GM12864 (cell line): Measurements from ENCODE around the gene FXYD2.

ENCODE experiments used
- DNase-seq: peaks from one replicate; pipeline ENCODE4 v3.0.0-alpha.2; 2011; ENCODE audit warnings: low read depth
- H3K4me3 ChIP-seq: 2 replicates; pipeline ENCODE4 v1.5.1; 2011; ENCODE audit warnings: mild to moderate bottlenecking, low read depth, low read length, control low read depth
- TF ChIP-seq, protein P1 (sequence below): IDR thresholded peaks from 2 replicates; pipeline ENCODE4 v1.5.1; 2011; ENCODE audit warnings: low read depth, mild to moderate bottlenecking, moderate library complexity, low read length, control low read depth, inconsistent platforms; ENCODE audit errors: missing control alignments

The FXYD2 gene

DNA sequence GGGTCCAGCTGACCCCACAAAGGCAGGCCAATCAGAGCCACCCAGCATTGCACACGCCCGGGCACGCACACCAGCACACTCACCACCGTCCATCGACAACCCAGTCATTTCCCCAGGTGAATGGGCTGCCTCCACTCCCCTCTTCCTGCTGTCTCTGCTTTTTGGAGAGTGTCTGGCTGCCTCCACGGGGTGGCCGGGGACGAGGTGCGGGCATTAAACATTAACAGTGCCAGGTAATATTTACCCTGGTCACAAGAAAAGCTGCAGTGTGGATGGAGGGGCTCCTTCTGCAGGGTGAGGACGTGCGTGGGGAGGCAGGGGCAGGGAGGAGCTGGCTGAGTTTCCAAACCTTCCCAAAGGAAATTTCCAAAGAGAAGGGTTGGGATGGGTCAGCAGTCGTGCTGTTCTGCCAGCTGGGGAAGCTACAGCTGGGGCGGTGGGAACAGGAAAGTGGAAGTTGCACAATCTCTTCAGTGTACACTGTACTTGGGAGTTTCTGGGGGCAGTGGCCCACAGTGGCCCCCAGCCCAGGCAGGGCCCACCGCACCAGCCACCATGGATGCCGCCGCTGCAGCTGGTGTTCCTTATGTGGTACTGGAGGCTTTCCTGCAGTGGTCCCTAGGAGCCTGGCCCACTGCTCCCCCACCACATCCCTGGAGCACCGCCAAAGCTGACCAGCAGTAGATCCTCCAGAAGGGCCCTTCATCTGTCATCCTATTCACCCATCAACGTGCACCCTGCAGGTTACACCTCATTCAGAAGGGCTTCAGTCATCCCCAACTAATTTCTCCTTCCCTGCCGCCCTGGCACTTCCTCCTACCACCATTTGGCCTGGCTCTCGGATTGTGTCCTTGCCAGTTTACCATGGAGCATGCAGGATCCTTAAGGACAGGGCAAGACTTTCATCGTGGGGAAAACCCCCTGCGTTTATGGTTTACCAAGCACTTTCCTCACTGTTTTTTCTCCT, at the start of gene FXYD2:
TSS of gene FXYD2 (minus strand) at position 174 of the 967 bp plus-strand sequence. CDS start at position 108, 66 bp downstream.
- H3K4me3 ChIP-seq, result no peak within 1 kb of the TSS
- no peak for DNase-seq

DNA sequence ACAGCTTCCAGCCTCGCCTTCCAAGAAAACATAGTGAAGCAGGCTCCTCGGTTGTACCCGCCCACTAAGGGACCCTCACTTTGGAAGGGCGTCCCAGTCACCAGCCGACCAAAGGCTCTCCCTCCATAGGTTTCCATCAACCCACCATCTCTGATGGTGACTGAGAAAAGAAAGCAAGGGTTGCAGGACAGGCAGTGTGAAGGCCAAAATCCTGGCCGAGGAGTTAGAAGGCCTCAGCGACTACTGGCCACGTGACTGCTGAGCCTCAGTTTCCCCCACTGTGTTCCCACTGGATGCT, 49.2 kb upstream of the FXYD2 start:
- DNase-seq, result no peak
- H3K4me3 ChIP-seq, result no peak overlapping the region
- TF ChIP-seq, protein P1, sequence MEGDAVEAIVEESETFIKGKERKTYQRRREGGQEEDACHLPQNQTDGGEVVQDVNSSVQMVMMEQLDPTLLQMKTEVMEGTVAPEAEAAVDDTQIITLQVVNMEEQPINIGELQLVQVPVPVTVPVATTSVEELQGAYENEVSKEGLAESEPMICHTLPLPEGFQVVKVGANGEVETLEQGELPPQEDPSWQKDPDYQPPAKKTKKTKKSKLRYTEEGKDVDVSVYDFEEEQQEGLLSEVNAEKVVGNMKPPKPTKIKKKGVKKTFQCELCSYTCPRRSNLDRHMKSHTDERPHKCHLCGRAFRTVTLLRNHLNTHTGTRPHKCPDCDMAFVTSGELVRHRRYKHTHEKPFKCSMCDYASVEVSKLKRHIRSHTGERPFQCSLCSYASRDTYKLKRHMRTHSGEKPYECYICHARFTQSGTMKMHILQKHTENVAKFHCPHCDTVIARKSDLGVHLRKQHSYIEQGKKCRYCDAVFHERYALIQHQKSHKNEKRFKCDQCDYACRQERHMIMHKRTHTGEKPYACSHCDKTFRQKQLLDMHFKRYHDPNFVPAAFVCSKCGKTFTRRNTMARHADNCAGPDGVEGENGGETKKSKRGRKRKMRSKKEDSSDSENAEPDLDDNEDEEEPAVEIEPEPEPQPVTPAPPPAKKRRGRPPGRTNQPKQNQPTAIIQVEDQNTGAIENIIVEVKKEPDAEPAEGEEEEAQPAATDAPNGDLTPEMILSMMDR, result no peak

More for the DNA sequence above, at the start of gene FXYD2:
- TF ChIP-seq, protein P1, result no peak

DNA sequence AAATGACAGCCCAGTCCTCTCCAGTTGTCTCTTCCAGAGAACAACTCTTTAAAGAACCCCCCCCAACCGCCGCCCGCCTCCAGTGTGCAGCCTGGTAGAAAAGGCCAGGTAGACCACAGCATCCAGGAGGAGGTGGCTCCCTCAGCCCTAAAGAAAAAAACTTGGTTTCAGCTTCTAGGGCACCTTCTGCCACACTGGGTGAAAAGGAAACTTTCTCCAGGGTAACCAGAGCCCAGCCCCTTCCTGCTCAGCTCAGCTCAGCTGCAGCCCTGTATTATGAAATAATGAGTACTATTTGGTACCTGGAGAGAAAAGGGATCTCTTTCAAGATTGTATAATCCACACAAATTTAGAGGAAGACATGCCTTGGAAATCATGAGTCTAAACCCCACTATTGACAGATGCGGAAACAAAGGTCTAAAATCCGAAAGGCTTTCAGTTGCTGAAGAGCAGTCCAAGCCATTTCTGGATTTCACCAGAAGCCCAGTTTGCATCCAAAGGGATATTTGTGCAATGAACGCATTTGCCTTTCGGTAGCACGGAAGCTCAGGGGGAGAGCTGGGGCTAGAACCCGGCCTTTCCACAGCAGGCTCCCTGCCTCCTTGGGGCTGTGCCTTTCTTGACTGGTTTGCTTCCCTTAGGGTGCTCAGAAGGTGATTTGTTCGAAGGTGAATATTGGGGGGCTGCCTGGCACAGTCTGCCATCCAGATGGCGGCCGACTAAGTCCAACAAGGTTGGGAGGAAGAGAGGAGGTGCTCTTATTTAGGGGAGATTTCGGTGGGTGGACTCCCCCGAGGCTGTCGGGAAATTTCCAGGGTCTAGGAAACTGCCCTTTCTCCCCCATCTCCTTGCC, 48.7 kb upstream of the FXYD2 start:
- H3K4me3 ChIP-seq, result no peak overlapping the region
- TF ChIP-seq, protein P1, result no peak
- DNase-seq, result no peak

DNA sequence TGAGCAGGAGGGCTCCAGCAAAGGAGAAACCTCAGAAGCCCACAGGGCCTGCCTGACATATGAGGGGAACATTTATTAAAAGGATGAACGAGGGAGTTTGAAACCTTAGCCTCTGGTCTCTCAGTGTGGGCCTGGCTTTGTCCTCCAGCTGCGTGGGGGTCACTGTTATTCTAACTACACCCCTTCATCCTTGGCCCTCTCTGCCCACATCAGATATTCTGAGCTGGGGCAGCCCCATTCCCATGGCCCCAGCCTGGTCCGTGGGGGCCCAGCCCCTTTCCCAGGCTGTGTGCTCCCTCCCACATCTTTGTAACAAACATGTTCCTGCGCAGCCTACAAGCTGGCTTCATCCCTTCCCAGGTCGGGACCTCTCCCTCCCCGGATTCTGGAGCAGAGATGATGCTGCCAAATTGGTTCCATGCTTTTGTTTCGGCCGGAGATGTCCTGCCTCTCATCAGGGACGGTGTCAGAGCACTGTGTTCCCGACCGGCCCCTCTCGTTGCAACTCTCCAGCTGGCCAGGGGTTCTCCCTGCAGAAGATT, 47.9 kb upstream of the FXYD2 start:
- TF ChIP-seq, protein P1, result no peak
- DNase-seq, result no peak
- no peak overlapping the region for H3K4me3 ChIP-seq

DNA sequence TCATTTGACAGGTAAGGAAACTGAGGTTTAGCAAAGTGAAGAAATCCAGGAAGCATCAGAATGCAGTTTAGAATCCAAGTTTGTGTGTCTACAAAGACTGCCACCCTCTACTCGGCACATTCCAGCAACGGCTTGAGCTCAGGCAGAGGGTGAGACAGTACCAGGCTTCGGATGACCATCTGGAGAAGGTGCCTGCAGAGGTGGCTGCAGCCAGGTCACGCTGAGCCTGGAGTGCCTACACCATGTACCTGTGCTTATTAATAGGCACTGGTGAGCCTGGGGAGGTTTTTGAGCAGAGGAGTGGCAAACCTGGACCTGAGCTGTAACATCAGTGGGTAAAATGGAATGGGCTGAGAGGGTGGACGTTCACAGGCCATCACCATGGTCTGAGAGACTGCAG, 47.2 kb upstream of the FXYD2 start:
- H3K4me3 ChIP-seq, result no peak overlapping the region
- TF ChIP-seq, protein P1, result no peak
- no peak for DNase-seq

DNA sequence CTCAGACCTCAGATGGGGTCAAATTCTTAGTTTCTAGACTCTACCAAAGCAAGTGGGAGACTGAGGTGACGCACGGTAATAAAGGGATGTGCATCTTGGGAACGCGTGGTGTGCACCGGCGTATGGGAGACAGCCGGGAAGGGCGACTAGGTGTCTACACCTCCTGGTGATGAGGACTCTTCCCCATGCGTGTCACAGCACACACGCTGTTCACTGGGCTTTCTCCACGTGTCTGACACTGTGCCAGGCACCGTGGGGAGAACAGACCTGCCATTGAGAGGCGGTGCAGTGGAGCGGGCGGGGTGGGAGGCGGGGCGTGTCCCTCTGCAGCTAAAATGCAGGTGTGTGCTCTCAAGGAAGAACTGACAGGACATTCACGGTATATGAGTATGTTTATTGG, 46.6 kb upstream of the FXYD2 start:
- TF ChIP-seq, protein P1, result no peak
- DNase-seq, result no peak
- no peak overlapping the region for H3K4me3 ChIP-seq
